Keratinocyte (primary cell): Measurements from ENCODE around the gene GPRC5A. TPM values are rescaled to one million over a fixed set of nuclear protein-coding genes. Genes with fewer than 3 reads are reported as not detected.

Experiments used
- DNase-seq: peaks from one replicate; pipeline ENCODE4 v3.0.0-alpha.2; 2011; ENCODE audit warnings: low read depth, missing footprints, low spot score
- FAIRE-seq: peaks from 2 replicates; lab custom pipeline; 2011; peaks lifted over from hg19 to GRCh38; lab: Jason Lieb, UNC
- H2AFZ ChIP-seq: 2 replicates; pipeline ENCODE4 v1.6.0; 2012; ENCODE audit warnings: low read length, control low read depth, inconsistent platforms; ENCODE audit not compliant: control insufficient read depth
- H3K27ac ChIP-seq: 2 replicates; pipeline ENCODE4 v1.5.1; 2011; ENCODE audit warnings: low read length; ENCODE audit not compliant: control insufficient read depth, insufficient read depth
- H3K27me3 ChIP-seq: 3 replicates; pipeline ENCODE4 v1.6.0; 2011; ENCODE audit warnings: low read length; ENCODE audit not compliant: control insufficient read depth, insufficient read depth; ENCODE audit errors: extremely low read depth
- H3K36me3 ChIP-seq, 2 experiments: 2 replicates in 1 of 2; 3 replicates in 1 of 2; pipeline ENCODE4 v1.5.1; 2011; ENCODE audit warnings: low read length in 2 of 2, mild to moderate bottlenecking in 1 of 2; ENCODE audit not compliant: control insufficient read depth in 2 of 2, insufficient read depth in 2 of 2; ENCODE audit errors: extremely low read depth in 1 of 2
- H3K4me1 ChIP-seq: 3 replicates; pipeline ENCODE4 v1.5.1; 2011; ENCODE audit warnings: low read length; ENCODE audit not compliant: control insufficient read depth, insufficient read depth; ENCODE audit errors: extremely low read depth
- H3K4me2 ChIP-seq: 3 replicates; pipeline ENCODE4 v1.6.0; 2011; ENCODE audit warnings: low read depth, low read length; ENCODE audit not compliant: control insufficient read depth, insufficient read depth; ENCODE audit errors: extremely low read depth
- H3K4me3 ChIP-seq, 3 experiments: fragments of 200-600 bp in 1 of 3; sonication (generic) in 1 of 3; 2 replicates in 2 of 3; 3 replicates in 1 of 3; pipeline ENCODE4 v1.5.1; 2011 to 2016; ENCODE audit warnings: low read length in 3 of 3, mild to moderate bottlenecking in 3 of 3, control low read depth in 2 of 3, inconsistent platforms in 1 of 3, low read depth in 1 of 3, mixed read lengths in 1 of 3, mixed run types in 1 of 3, moderate library complexity in 1 of 3; ENCODE audit not compliant: control insufficient read depth in 2 of 3, insufficient read depth in 2 of 3; ENCODE audit errors: extremely low read depth in 1 of 3
- H3K79me2 ChIP-seq: 2 replicates; pipeline ENCODE4 v1.6.0; 2012; ENCODE audit warnings: low read length; ENCODE audit not compliant: control insufficient read depth, insufficient read depth
- H3K9ac ChIP-seq: 3 replicates; pipeline ENCODE4 v1.6.0; 2011; ENCODE audit warnings: low read length; ENCODE audit not compliant: control insufficient read depth, insufficient read depth; ENCODE audit errors: extremely low read depth
- H3K9me1 ChIP-seq: 3 replicates; pipeline ENCODE4 v1.6.0; 2011; ENCODE audit warnings: low read length; ENCODE audit not compliant: control insufficient read depth, insufficient read depth; ENCODE audit errors: extremely low read depth
- H3K9me3 ChIP-seq: 2 replicates; pipeline ENCODE4 v1.5.1; 2012; ENCODE audit warnings: low read depth, low read length; ENCODE audit not compliant: control insufficient read depth
- H4K20me1 ChIP-seq: 3 replicates; pipeline ENCODE4 v1.6.0; 2011; ENCODE audit warnings: low read length; ENCODE audit not compliant: control insufficient read depth, insufficient read depth; ENCODE audit errors: extremely low read depth
- EZH2 ChIP-seq: IDR thresholded peaks from one replicate; pipeline ENCODE4 v1.6.1; 2012; ENCODE audit warnings: inconsistent platforms, mild to moderate bottlenecking, low read length, moderate library complexity
- dilution Hi-C: fragments of 300-500 bp; cut with MboI; formaldehyde crosslinking; loops from one replicate; pipeline ENCODE4 v1.7.0; 2020; ENCODE audit warnings: low sequenced_read_pairs; ENCODE audit not compliant: extremely low pct_ligation_motif_present
- polyA plus RNA-seq, 5 experiments: library from polyadenylated mRNA; depleted of rRNA in 3 of 5; stranded (reverse) in 3 of 5; stranded (forward) in 1 of 5; unstranded in 1 of 5; fragments of >200 nt; gene quantifications; 1 replicate in 1 of 5; 2 replicates in 3 of 5; 3 replicates in 1 of 5; pipeline versions ENCODE4 v1.2.1 to v1.2.3, GENCODE V29; 2011 to 2012; ENCODE audit warnings: missing spikeins in 2 of 5, low read depth in 1 of 5, low replicate concordance in 1 of 5
- TF ChIP-seq, protein P1 (sequence below), 3 experiments: IDR thresholded peaks in 1 of 3; conservative IDR thresholded peaks in 1 of 3; optimal IDR thresholded peaks in 1 of 3; 2 replicates in 2 of 3; 3 replicates in 1 of 3; pipeline versions ENCODE3 to v1.5.1; 2011; ENCODE audit warnings: low read length in 3 of 3, mild to moderate bottlenecking in 3 of 3, moderate library complexity in 2 of 3, control low read depth in 1 of 3, inconsistent platforms in 1 of 3; ENCODE audit not compliant: insufficient read depth in 2 of 3; ENCODE audit errors: extremely low read depth in 1 of 3

Gene GPRC5A
- polyA plus RNA-seq, 1 donor (not counting 4 experiments of a cell fraction or from before 2014, with no cell fraction given): 25.5 TPM

DNA sequence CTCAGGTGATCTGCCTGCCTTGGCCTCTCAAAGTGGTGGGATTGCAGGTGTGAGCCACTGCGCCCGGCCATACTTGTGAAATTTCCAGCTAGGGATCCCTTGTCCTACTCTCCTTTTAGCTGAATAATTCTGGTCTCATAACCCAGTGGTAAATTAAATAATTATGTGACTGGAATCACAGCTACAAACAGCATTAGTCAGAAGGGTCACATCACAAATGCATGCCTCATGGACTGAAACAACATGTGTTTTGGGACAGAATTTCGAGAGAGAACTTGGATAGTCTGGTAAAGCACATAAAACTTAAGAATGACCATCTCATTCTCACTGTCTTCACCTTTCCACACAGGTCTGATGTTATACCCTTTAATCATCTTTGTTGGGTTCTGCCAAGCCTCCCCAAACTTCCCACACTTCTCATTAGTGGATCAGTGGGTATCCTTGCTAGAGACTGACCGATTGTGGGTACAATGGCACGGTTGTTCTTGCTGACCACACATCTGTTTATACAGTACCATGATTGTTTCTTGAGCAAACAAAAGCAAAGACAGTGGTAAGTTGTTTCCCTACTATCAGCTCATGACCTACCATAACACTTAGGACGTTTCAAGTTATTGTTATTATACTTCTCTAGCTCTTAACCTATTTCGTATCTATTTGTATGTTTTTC is 55.5 kb downstream of the GPRC5A start:
- FAIRE-seq (no peak), DNase-seq (no peak)
- TF ChIP-seq, protein P1, sequence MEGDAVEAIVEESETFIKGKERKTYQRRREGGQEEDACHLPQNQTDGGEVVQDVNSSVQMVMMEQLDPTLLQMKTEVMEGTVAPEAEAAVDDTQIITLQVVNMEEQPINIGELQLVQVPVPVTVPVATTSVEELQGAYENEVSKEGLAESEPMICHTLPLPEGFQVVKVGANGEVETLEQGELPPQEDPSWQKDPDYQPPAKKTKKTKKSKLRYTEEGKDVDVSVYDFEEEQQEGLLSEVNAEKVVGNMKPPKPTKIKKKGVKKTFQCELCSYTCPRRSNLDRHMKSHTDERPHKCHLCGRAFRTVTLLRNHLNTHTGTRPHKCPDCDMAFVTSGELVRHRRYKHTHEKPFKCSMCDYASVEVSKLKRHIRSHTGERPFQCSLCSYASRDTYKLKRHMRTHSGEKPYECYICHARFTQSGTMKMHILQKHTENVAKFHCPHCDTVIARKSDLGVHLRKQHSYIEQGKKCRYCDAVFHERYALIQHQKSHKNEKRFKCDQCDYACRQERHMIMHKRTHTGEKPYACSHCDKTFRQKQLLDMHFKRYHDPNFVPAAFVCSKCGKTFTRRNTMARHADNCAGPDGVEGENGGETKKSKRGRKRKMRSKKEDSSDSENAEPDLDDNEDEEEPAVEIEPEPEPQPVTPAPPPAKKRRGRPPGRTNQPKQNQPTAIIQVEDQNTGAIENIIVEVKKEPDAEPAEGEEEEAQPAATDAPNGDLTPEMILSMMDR (optimal IDR thresholded peaks at IDR 0.05 in 1 of 3, IDR thresholded peaks at IDR 0.05 in 1 of 3, conservative IDR thresholded peaks at IDR 0.05 in 1 of 3; ENCODE audit: extremely low read depth in 1 of 3, insufficient read depth in 2 of 3, low read length in 3 of 3): no peak
- no peak for TF ChIP-seq EZH2
- H3K4me1 ChIP-seq: peaks cover under 1% of the 10 kb centered on the region
- H3K9me1 ChIP-seq: no peaks in the 10 kb centered on the region
- no peak overlapping the region for H2AFZ ChIP-seq
- no peak overlapping the region for H3K27ac ChIP-seq
- H3K79me2 ChIP-seq: no peaks in the 10 kb centered on the region
- no peak overlapping the region for H3K9ac ChIP-seq
- peaks cover 0 to 1% of the 10 kb centered on the region in 2 experiments for H3K36me3 ChIP-seq
- no peaks in the 10 kb centered on the region for H3K9me3 ChIP-seq
- no peaks in the 10 kb centered on the region for H4K20me1 ChIP-seq
- H3K27me3 ChIP-seq: no peaks in the 10 kb centered on the region
- H3K4me3 ChIP-seq: no peak overlapping the region
- dilution Hi-C loops: no loop called here
- no peak overlapping the region for H3K4me2 ChIP-seq

GRCh38 chr12:12947902-12948301 is 56.5 kb downstream of the GPRC5A start:
- Histone ChIP-seq H3K4me1 (peaks cover 6% of the 10 kb centered on the region), H4K20me1 (no peaks in the 10 kb centered on the region), H3K79me2 (no peaks in the 10 kb centered on the region), H3K27me3 (no peaks in the 10 kb centered on the region), H3K4me3 (no peak overlapping the region), H3K9ac (no peak overlapping the region), H3K9me3 (no peaks in the 10 kb centered on the region), H3K36me3 (peaks cover 0 to 1% of the 10 kb centered on the region in 2 experiments), H3K27ac (no peak overlapping the region), H3K9me1 (no peaks in the 10 kb centered on the region), H3K4me2 (no peak overlapping the region), H2AFZ (no peak overlapping the region)
- no peak for FAIRE-seq
- DNase-seq: no peak
- TF ChIP-seq, protein P1 (optimal IDR thresholded peaks at IDR 0.05 in 1 of 3, IDR thresholded peaks at IDR 0.05 in 1 of 3, conservative IDR thresholded peaks at IDR 0.05 in 1 of 3; ENCODE audit: extremely low read depth in 1 of 3, insufficient read depth in 2 of 3, low read length in 3 of 3): no peak
- no peak for TF ChIP-seq EZH2
- dilution Hi-C loops: no loop called here
